Measurements from ENCODE around the gene FTSJ3.

The FTSJ3 gene

GRCh38 chr17:63836811-63837210 is 9.3 kb upstream of the FTSJ3 start:
- Histone ChIP-seq H3K4me1 (ENCODE audit: insufficient read depth, low read length) (peaks cover 20% of the 10 kb centered on the region), H3K9me3 (ENCODE audit: control insufficient read depth, insufficient read depth, low read length) (no peaks in the 10 kb centered on the region), H3K9ac (ENCODE audit: low read depth, low read length) (no peak overlapping the region), H3K36me3 (ENCODE audit: insufficient read depth, low read length) (peaks cover 20% of the 10 kb centered on the region)

GRCh38 chr17:63835167-63835720 is 7.8 kb upstream of the FTSJ3 start:
- Histone ChIP-seq H3K9ac (ENCODE audit: low read depth, low read length) (no peak overlapping the region), H3K36me3 (ENCODE audit: insufficient read depth, low read length) (peaks cover 36% of the 10 kb centered on the region)

GRCh38 chr17:63834431-63835166 is 7.1 kb upstream of the FTSJ3 start:
- H3K4me1 ChIP-seq (ENCODE audit: insufficient read depth, low read length), result peaks cover 15% of the 10 kb centered on the region
- H3K9me3 ChIP-seq (ENCODE audit: control insufficient read depth, insufficient read depth, low read length), result no peaks in the 10 kb centered on the region
- H3K36me3 ChIP-seq (ENCODE audit: insufficient read depth, low read length), result peaks cover 42% of the 10 kb centered on the region
- H3K9ac ChIP-seq (ENCODE audit: low read depth, low read length), result no peak overlapping the region

More at GRCh38 chr17:63835167-63835720, 7.8 kb upstream of the FTSJ3 start:
- peaks cover 15% of the 10 kb centered on the region for H3K4me1 ChIP-seq (ENCODE audit: insufficient read depth, low read length)
- no peaks in the 10 kb centered on the region for H3K9me3 ChIP-seq (ENCODE audit: control insufficient read depth, insufficient read depth, low read length)

GRCh38 chr17:63833741-63834373 is 6.4 kb upstream of the FTSJ3 start:
- Histone ChIP-seq H3K36me3 (ENCODE audit: insufficient read depth, low read length) (peaks cover 49% of the 10 kb centered on the region), H3K9ac (ENCODE audit: low read depth, low read length) (no peak overlapping the region), H3K9me3 (ENCODE audit: control insufficient read depth, insufficient read depth, low read length) (no peaks in the 10 kb centered on the region), H3K4me1 (ENCODE audit: insufficient read depth, low read length) (peaks cover 7% of the 10 kb centered on the region)

- H3K4me1 ChIP-seq (ENCODE audit: insufficient read depth, low read length), result peaks cover 8% of the 10 kb centered on the region
- H3K36me3 ChIP-seq (ENCODE audit: insufficient read depth, low read length), result peaks cover 55% of the 10 kb centered on the region
- no peaks in the 10 kb centered on the region for H3K9me3 ChIP-seq (ENCODE audit: control insufficient read depth, insufficient read depth, low read length)
- H3K9ac ChIP-seq (ENCODE audit: low read depth, low read length), result no peak overlapping the region
Observed at GRCh38 chr17:63833026-63833740, 5.7 kb upstream of the FTSJ3 start.

- H3K9me3 ChIP-seq (ENCODE audit: control insufficient read depth, insufficient read depth, low read length), result no peaks in the 10 kb centered on the region
- H3K36me3 ChIP-seq (ENCODE audit: insufficient read depth, low read length), result peaks cover 56% of the 10 kb centered on the region
- no peak overlapping the region for H3K9ac ChIP-seq (ENCODE audit: low read depth, low read length)
- peaks cover 7% of the 10 kb centered on the region; the same call in 1 of the 2 replicates for H3K4me1 ChIP-seq (ENCODE audit: insufficient read depth, low read length)
Observed at GRCh38 chr17:63832455-63832854, 5.0 kb upstream of the FTSJ3 start.

- Histone ChIP-seq H3K4me1 (ENCODE audit: insufficient read depth, low read length) (peaks cover 7% of the 10 kb centered on the region; the same call in 1 of the 2 replicates), H3K9me3 (ENCODE audit: control insufficient read depth, insufficient read depth, low read length) (no peaks in the 10 kb centered on the region), H3K36me3 (ENCODE audit: insufficient read depth, low read length) (peaks cover 56% of the 10 kb centered on the region), H3K9ac (ENCODE audit: low read depth, low read length) (no peak overlapping the region)
Observed at GRCh38 chr17:63832014-63832413, 4.6 kb upstream of the FTSJ3 start.

GRCh38 chr17:63831505-63831904 is 4.0 kb upstream of the FTSJ3 start:
- Histone ChIP-seq H3K9ac (ENCODE audit: low read depth, low read length) (no peak overlapping the region), H3K36me3 (ENCODE audit: insufficient read depth, low read length) (peaks cover 52% of the 10 kb centered on the region), H3K4me1 (ENCODE audit: insufficient read depth, low read length) (peaks cover 7% of the 10 kb centered on the region; the same call in 1 of the 2 replicates), H3K9me3 (ENCODE audit: control insufficient read depth, insufficient read depth, low read length) (no peaks in the 10 kb centered on the region)

GRCh38 chr17:63830904-63831491 is 3.5 kb upstream of the FTSJ3 start:
- Histone ChIP-seq H3K4me1 (ENCODE audit: insufficient read depth, low read length) (peaks cover 8% of the 10 kb centered on the region; the same call in 1 of the 2 replicates), H3K9me3 (ENCODE audit: control insufficient read depth, insufficient read depth, low read length) (no peaks in the 10 kb centered on the region), H3K9ac (ENCODE audit: low read depth, low read length) (no peak overlapping the region), H3K36me3 (ENCODE audit: insufficient read depth, low read length) (peaks cover 52% of the 10 kb centered on the region)

- Histone ChIP-seq H3K9me3 (ENCODE audit: control insufficient read depth, insufficient read depth, low read length) (no peaks in the 10 kb centered on the region), H3K4me1 (ENCODE audit: insufficient read depth, low read length) (peaks cover 12% of the 10 kb centered on the region; the same call in 1 of the 2 replicates), H3K36me3 (ENCODE audit: insufficient read depth, low read length) (peaks cover 59% of the 10 kb centered on the region), H3K9ac (ENCODE audit: low read depth, low read length) (no peak overlapping the region)
Observed at GRCh38 chr17:63830278-63830677, 2.8 kb upstream of the FTSJ3 start.

GRCh38 chr17:63828936-63829335 is 1.5 kb upstream of the FTSJ3 start:
- Histone ChIP-seq H3K4me1 (ENCODE audit: insufficient read depth, low read length) (peaks cover 12% of the 10 kb centered on the region; the same call in 1 of the 2 replicates), H3K9me3 (ENCODE audit: control insufficient read depth, insufficient read depth, low read length) (no peaks in the 10 kb centered on the region), H3K9ac (ENCODE audit: low read depth, low read length) (no peak overlapping the region), H3K36me3 (ENCODE audit: insufficient read depth, low read length) (peaks cover 69% of the 10 kb centered on the region)

- peaks cover 12% of the 10 kb centered on the region; the same call in 1 of the 2 replicates for H3K4me1 ChIP-seq (ENCODE audit: insufficient read depth, low read length)
- no peaks in the 10 kb centered on the region for H3K9me3 ChIP-seq (ENCODE audit: control insufficient read depth, insufficient read depth, low read length)
- H3K9ac ChIP-seq (ENCODE audit: low read depth, low read length), result peak overlapping the region; percentile 86
- peaks cover 65% of the 10 kb centered on the region for H3K36me3 ChIP-seq (ENCODE audit: insufficient read depth, low read length)
Observed at GRCh38 chr17:63827801-63828221, 348 bp upstream of the FTSJ3 start.

- peak overlapping the region; percentile 86 for H3K9ac ChIP-seq (ENCODE audit: low read depth, low read length)
- H3K4me1 ChIP-seq (ENCODE audit: insufficient read depth, low read length), result peaks cover 12% of the 10 kb centered on the region; the same call in 1 of the 2 replicates
- no peaks in the 10 kb centered on the region for H3K9me3 ChIP-seq (ENCODE audit: control insufficient read depth, insufficient read depth, low read length)
- H3K36me3 ChIP-seq (ENCODE audit: insufficient read depth, low read length), result peaks cover 70% of the 10 kb centered on the region
Observed at GRCh38 chr17:63826468-63827001, 928 bp downstream of the FTSJ3 start.

GRCh38 chr17:63824362-63824761 is 3.1 kb downstream of the FTSJ3 start:
- H3K36me3 ChIP-seq (ENCODE audit: insufficient read depth, low read length), result peaks cover 61% of the 10 kb centered on the region
- peaks cover 12% of the 10 kb centered on the region; the same call in 1 of the 2 replicates for H3K4me1 ChIP-seq (ENCODE audit: insufficient read depth, low read length)
- H3K9me3 ChIP-seq (ENCODE audit: control insufficient read depth, insufficient read depth, low read length), result no peaks in the 10 kb centered on the region
- H3K9ac ChIP-seq (ENCODE audit: low read depth, low read length), result no peak overlapping the region

All from ES-I3 (cell line).